GM21786 (cell line): Measurements from ENCODE around the gene SLC4A7.
A peak's percentile ranks its signal among the peaks of the same experiment; 100 is the strongest.
"Not testable (repeated sequence)": the region's sequence is repeated elsewhere in the genome, so short reads cannot be mapped to it uniquely, and the experiment has no call there.

Source experiments
- ATAC-seq: cut with Tn5 transposase; IDR thresholded peaks from one replicate; pipeline ENCODE4 v1.9.1; 2021; ENCODE audit not compliant: unreplicated experiment

Gene SLC4A7

DNA sequence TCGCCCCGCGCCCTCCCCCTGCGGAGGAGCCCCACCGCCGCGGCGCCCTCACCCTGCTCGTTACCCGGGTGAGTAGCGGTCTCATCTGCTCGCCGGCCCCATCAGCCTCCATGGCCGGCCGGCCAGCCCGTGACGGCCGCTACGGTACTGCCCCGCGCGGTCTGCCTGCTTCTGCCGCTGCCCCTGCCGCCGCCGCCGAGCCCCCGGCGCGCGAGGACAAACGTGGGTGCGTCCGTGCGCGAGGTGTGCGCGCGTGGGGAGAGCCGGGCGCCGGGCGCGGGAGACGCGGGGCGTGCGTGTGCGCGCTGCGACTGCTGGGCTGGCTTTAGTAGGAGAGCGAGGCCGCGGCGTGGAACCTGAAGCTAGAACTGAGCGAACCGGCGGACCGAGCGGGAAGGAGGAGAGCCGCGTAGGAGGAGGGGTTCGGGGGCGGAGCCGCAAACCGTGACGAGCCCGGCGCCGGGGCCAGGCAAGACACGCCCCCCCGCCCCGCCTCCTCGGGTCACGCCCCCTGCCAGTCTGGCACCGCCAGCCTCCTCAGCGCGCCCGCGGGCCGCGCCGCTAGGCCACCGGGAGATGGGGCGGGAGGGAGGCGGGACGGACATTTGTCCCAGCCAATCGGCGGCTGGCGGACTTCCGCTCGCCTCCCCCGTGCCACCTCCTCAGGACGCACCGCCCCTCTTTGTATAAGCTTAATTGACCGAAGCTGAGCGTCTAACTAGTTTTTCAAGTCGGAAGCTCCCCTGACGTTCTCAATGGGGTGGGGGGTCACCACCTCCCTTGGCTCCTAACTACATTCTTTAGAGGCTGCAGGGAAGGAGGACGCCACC lies at the start of gene SLC4A7:
SLC4A7 (minus strand) TSS at position 370 of the 830 bp plus-strand sequence; CDS start at position 112, 258 bp downstream.
- ATAC-seq: peak; percentile 88

GRCh38 chr3:27533261-27533607 lies 49.0 kb upstream of the SLC4A7 start:
- ATAC-seq: no peak

DNA sequence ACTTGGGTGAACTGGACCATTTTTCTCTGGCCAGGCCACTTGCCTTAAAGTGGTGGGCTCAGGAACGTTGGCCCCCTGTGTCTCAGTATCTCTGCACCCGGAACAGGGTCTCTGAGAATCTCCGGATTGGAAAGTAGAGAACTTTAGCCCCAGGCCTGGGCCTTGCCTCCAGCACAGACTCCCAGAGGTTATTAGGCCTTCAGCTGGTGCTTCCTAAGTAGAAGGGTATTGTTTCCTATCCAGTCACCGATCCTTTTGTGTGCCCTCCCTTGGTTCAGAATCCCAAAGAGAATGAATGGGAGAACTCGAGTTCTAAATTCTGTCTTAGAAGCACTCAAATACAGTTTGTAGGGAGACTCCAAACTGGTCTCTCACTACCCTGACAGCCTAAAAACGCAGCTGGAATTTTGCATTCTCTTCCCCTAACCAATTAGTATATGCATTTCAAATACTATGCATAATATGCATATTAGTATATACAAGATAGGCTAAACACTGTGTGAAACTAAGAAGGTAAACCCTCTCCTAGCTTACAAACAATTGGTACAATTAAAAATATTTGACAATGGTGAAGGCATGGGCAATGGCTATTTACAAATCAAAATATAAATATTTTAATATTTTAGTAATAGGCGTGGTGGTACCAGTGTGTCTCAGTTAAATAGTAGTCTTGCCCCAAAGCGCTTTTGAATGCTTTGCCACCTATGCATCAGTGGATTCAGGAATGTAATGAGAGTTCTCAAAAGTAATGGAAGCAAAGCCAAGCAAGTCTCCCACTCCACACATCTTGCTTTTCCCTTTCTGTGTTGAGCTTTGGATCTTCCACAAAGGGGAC lies 48.5 kb upstream of the SLC4A7 start:
- ATAC-seq: no peak

DNA sequence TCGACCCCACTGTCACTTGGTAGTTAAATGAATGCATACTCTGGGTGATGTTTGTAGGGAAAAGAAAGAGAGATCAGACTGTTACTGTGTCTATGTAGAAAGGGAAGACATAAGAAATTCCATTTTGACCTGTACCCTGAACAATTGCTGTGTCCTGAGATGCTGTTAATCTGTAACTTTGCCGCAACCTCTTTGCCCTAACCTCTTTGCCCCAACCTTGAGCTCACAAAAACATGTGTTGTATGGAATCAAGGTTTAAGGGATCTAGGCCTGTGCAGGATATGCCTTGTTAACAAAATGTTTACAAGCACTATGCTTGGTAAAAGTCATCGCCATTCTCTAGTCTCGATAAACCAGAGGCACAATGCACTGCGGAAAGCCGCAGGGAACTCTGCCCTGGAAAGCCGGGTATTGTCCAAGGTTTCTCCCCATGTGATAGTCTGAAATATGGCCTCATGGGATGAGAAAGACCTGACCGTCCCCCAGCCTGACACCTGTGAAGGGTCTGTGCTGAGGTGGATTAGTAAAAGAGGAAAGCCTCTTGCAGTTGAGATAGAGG lies 47.1 kb upstream of the SLC4A7 start:
- not testable (repeated sequence) for ATAC-seq

DNA sequence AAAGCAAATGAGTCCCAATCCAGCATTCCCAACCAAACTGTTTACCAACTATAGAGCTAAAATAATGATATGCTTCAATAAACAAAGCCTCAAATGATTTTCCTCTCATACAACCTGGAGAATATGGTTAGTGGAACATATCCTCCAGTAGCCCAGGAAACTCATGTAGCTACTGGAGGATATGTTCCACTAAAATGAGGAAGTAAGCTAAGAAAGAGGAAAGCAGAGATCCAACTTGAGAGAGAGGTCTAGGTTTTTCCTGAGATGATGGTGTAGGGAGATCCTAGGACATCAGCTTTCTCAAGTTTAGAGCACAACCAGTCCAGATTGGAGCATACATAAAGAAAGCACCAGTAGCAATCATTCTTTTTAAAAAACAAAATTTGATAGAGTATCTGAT lies 44.6 kb upstream of the SLC4A7 start:
- ATAC-seq: no peak

DNA sequence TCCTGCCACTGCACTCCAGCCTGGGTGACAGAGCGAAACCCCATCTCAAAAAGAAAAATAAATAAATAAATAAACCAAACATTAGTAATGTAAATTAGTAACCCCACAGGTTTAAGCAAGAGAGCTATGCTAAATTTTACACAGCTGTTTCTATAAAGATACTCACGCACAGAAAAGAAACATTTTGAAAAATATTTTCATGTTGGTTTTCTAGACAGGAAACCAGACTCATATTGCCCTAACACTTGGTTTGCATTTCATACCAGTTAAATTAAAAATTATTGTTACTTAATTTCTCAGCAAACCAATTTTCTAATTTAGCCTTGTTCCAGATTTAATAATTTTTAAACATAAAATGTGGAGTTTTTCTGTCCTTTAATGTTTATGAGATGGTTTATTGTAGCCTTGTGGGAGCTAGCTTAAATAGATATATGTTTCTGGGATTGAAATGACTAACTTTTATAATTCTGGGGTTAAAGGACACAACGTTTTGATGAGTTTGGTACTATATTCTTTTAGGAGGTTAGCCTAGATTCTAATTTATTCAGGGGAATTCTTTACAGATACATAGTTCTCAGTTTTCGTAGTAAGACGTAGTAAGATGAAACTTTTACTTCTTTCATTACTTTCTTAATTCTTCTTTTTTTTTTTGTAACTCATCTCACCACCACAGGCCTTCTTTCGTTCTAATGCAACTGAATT lies 42.6 kb upstream of the SLC4A7 start:
- ATAC-seq: no peak

DNA sequence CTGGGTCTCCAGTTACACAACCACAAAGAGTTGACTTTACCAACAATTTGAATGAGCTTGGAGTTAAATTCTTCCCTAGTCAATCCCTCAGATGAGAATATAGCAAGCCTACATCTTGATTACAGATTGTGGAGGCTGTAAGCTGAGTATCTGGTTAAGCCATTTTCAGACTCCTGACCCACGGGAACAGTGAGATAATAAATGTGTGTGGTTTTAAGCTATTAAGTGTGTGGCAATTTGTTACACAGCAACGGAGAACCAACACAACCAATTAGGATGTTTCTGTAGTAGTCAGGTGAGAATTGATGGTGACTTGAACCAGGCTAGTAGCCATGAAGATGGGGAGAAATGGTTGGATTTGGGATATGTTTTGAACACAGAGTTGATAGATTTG lies 37.7 kb upstream of the SLC4A7 start:
- no peak for ATAC-seq

DNA sequence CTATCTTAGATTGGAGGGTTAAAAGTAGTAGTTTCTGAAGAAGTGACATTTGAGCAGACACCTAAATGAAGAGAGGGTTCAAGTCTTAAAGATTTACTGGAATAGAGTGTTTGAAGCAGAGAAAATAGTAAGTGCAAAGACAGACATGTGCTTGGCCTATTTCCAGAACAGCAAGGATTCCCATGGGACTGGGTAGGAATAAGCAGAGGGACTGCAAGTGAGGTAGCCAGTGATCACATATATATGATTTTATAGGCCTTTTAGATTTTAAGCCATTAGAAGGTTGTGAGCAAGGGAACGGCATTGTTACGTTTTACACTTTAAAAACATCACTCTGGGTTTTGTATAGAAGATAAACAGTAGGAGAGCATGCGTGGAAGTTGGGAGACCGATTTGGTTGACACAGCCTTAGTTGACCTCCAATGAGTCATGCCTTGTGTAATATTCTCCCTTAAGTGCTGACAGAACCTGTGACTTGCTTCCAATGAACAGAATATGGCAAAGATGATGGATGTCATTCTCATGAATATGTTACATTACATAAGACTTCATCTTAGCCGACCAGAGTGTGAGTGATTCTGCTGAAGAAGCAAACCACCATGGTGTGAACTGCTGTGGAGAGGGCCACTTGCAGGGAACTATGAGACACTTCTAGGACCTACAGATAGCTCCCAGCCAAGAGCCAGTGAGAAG lies 37.1 kb upstream of the SLC4A7 start:
- no peak for ATAC-seq

GRCh38 chr3:27511724-27512422 lies 27.7 kb upstream of the SLC4A7 start:
- ATAC-seq: no peak

GRCh38 chr3:27509376-27509775 lies 25.2 kb upstream of the SLC4A7 start:
- ATAC-seq: no peak

DNA sequence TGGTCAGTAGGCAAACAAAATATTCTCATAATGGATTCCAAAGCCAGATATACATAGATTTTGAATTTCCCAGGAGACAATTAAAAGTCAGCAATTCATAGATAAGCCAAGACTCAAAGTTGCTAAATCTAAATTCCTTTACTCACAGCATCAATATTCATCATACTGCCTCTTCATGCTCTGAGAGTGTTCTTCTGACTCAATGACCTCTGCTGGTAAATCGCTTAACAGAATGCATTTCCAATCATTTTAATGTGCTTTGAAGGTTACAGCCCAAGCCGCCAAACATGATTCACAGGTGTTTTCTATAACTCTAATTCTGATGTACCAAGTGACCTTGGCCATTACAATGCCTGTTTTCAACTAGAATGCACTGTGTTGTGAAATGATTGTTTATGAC lies 24.2 kb upstream of the SLC4A7 start:
- no peak for ATAC-seq

- ATAC-seq: no peak
Measured at GRCh38 chr3:27507515-27508266, 23.5 kb upstream of the SLC4A7 start.

DNA sequence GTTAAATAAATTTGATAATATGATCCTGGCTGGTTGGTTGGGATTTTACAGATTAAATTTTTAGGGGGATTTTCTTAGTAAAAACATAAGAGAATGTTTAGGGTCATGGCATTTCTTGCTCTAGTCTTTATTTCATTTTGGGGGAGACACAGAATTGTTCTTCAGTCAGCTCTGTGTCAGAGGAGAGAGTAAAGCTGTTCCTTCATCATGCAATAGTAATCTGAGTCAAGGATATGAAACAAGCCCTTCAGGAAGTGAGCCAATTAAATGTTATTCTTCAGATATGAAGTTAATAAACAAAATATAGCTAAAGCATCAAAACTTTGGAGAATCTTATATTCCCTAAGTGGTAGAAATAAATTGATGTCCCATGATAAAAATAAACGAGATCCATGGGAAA lies 22.9 kb upstream of the SLC4A7 start:
- no peak for ATAC-seq

DNA sequence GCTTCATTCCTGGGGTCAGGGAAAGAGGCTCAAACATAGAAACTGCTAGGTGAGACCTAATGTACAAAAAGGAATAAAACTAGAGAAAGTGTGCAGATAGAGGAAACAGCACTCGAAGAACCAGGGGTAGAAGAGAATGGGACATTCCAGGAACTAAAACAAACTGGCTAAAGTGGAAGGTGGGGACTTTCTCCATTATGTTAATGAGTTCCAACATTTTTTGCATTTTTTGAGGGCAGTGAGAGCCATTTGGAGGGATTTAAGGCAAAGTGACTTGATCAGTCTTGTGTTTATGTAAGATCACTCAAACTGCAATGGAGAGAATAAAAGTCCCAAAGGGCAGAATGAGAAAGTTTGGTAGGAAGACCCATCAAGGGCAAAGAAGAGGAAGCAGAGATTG lies 20.6 kb upstream of the SLC4A7 start:
- no peak for ATAC-seq

- ATAC-seq: no peak
Measured at GRCh38 chr3:27503526-27503925, 19.3 kb upstream of the SLC4A7 start.

DNA sequence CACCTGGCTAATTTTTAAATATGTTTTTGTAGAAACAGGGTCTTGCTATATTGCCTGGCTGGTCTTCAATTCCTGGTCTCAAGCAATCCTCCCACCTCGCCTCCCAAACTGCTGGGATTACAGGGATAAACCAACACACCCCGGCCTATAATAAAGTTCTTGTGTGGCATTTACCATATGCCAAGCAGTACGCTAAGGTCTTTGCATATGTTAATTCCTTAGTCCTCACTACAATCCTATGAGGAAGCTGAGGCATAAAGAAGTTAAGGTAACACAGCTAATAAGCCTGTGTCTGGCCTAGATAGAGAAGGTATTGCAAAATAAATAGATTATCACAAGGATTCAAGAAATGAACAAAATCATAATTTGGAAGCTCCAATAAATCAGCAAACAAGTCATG lies 17.6 kb upstream of the SLC4A7 start:
- ATAC-seq: no peak

DNA sequence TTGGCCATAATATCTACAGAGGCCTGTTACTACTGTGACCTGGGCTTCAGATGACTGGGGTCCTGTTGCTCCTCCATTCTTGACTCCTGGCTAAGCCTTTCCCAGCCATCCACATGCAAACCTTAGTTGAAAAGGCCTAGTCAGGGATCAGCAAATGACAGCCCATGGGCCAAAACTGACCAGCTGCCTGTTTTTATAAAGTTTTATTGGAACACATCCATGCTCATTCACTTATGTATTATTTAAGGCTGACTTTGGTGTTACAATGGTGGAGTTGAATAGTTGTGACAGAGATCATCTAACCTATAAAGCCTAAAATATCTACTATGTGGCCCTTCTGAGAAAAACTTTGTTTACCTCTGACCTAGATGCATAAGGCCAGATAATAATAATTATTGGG lies 16.8 kb upstream of the SLC4A7 start:
- no peak for ATAC-seq

GRCh38 chr3:27500035-27500434 lies 15.9 kb upstream of the SLC4A7 start:
- no peak for ATAC-seq

DNA sequence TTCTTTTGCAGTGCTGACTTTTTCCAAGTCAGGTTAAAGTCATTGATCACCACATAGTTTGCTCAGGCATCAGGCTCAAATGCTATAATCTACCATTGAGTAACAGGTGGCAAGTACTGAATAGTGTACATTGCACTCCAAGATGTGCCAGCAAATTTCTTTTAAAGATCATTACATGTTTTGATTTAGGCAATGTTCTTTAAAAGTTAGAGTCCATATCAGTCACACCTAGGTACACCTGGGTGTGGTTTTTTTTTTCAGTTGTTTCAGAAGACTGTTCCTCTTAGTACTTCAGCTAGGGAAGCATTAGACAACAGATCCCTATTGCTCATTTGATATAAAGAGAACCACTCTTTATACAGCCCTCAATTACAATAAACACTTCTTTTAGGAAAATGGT lies 10.6 kb upstream of the SLC4A7 start:
- ATAC-seq: no peak
